Activated CD8-positive, alpha-beta memory T cell treated with anti-CD3 and anti-CD28 coated beads for 1 hour (primary cell): ENCODE measurements around the gene ZNF711.
"Not testable (repeated sequence)": the region's sequence is repeated elsewhere in the genome, so short reads cannot be mapped to it uniquely, and the experiment has no call there.

Experiments used
- DNase-seq, 2 donors: peaks; one replicate each; pipeline ENCODE4 v3.0.0-alpha.2; 2020; ENCODE audit warnings: low read depth in 1 of 2; ENCODE audit errors: extremely low read depth in 1 of 2

The ZNF711 gene

GRCh38 chrX:85243761-85244449, at the start of gene ZNF711, which contains the start of gene SATL1:
Gene ZNF711 (plus strand): TSS chrX:85243991. CDS start chrX:85247573, 3,582 bp downstream.
Gene SATL1 (minus strand): TSS chrX:85243779. CDS start chrX:85108968, 134,811 bp downstream.
- no peak for DNase-seq

GRCh38 chrX:85196319-85196718, 47.5 kb upstream of the ZNF711 start:
- no peak for DNase-seq

- DNase-seq = no peak
Measured at GRCh38 chrX:85203461-85203970, 40.3 kb upstream of the ZNF711 start.

GRCh38 chrX:85213792-85214530, 29.8 kb upstream of the ZNF711 start:
- no peak for DNase-seq

GRCh38 chrX:85215946-85216345, 27.8 kb upstream of the ZNF711 start:
- no peak for DNase-seq

- DNase-seq = no peak
Measured at GRCh38 chrX:85221361-85221760, 22.4 kb upstream of the ZNF711 start.

GRCh38 chrX:85223359-85223758, 20.4 kb upstream of the ZNF711 start:
- no peak for DNase-seq

- no peak for DNase-seq
Measured at GRCh38 chrX:85243155-85243554, 636 bp upstream of the ZNF711 start.

- DNase-seq = no peak
Measured at GRCh38 chrX:85244450-85245211, 840 bp downstream of the ZNF711 start.

GRCh38 chrX:85285286-85285685, 41.5 kb downstream of the ZNF711 start:
- DNase-seq = not testable (repeated sequence)

- DNase-seq = no peak
Measured at GRCh38 chrX:85288992-85289723, 45.4 kb downstream of the ZNF711 start.

- DNase-seq = no peak
Measured at GRCh38 chrX:85303544-85303943, 59.8 kb downstream of the ZNF711 start.

GRCh38 chrX:85309717-85310116, 65.9 kb downstream of the ZNF711 start:
- DNase-seq = no peak

GRCh38 chrX:85311348-85311747, 67.6 kb downstream of the ZNF711 start:
- DNase-seq = not testable (repeated sequence)
